ENCODE data around the gene ZSCAN31. TPM values are rescaled to one million over a fixed set of nuclear protein-coding genes. Genes with fewer than 3 reads are reported as not detected.
A peak's percentile ranks its signal among the peaks of the same experiment; 100 is the strongest.

Gene ZSCAN31
- total RNA-seq, 3 donors from 2014 or later (not counting 1 experiment from before 2014, with no cell fraction given), result 0.65 to 2.2 (median 0.72) TPM

DNA sequence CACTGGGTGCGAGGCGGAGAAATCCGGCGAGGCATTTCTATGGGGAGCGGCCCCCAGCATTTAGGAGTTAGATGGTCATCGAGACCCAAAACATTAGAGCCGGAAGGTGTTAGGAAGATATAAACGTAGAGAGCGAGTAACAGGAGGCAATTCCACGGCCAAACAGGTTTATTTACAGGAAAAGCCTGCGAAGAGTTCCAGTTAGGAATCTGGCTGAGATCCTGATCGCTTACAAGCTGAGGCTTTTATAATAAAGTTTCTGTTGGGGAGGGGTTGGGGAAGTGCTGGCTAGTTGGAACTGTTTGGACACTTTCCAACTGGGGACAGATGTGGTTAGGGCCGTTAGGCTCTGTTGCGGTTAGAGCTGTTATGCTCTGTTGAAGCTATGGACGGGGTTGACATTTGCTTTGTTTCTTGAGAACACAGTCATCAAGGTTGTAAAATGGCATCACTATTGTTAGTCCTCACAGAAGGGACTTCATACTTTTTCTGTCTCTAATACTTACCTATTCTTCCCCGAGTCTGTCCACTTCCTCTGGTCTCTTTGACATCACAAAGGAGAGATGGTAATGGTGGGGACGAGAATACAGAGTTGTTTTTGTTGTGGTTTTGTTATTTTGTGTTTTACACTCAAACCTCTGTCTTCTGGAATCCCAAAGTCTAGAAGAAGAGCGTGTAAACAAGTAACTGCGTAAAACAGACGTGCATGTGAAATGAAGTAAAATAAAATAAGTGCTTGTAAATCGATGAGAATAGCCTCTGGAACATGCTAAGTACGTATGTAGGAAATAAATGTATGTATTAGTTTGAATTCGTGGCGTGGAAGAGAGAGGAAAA lies 554 bp upstream of the ZSCAN31 start:
- no peak overlapping the region for H3K4me3 Mint-ChIP-seq

GRCh38 chr6:28335040-28335563 lies 846 bp downstream of the ZSCAN31 start:
- H3K36me3 ChIP-seq (ENCODE audit: control insufficient read depth, insufficient read depth, low read length), result no peaks in the 10 kb centered on the region
- peak overlapping the region; percentile 93 for H3K27ac ChIP-seq (ENCODE audit: low read length)
- DNase-seq (no peak), ATAC-seq (peak in 2 of 3 donors; percentile 9 to 10)
- no peak overlapping the region for H3K4me3 Mint-ChIP-seq
- no peaks in the 10 kb centered on the region for H3K36me3 Mint-ChIP-seq
- peaks cover 0 to 5% of the 10 kb centered on the region in 2 donors for H3K27me3 Mint-ChIP-seq (ENCODE audit: low read depth in 2 of 2)
- intact Hi-C loops (cut with micrococcal nuclease), result loop anchor here (1.0 to 5.0 kb wide), 5 partner anchors 14 to 253 kb away; partner anchors contain the start of genes ZKSCAN3, ZKSCAN4, ZNF165 and ZSCAN26
- 29% methylated on average over 12 of the region's 12 CpGs for WGBS (ENCODE audit: insufficient coverage)
- H3K9me3 Mint-ChIP-seq, result peaks cover 0 to under 1% of the 10 kb centered on the region in 2 donors
- H3K4me3 ChIP-seq (ENCODE audit: low read length), result peak overlapping the region; percentile 78
- peaks cover 0 to 15% of the 10 kb centered on the region in 2 donors for H3K4me1 Mint-ChIP-seq
- H3K9me3 ChIP-seq (ENCODE audit: control insufficient read depth, insufficient read depth, low read length), result no peaks in the 10 kb centered on the region
- H3K27ac Mint-ChIP-seq, result no peak overlapping the region
- TF ChIP-seq, protein P1, sequence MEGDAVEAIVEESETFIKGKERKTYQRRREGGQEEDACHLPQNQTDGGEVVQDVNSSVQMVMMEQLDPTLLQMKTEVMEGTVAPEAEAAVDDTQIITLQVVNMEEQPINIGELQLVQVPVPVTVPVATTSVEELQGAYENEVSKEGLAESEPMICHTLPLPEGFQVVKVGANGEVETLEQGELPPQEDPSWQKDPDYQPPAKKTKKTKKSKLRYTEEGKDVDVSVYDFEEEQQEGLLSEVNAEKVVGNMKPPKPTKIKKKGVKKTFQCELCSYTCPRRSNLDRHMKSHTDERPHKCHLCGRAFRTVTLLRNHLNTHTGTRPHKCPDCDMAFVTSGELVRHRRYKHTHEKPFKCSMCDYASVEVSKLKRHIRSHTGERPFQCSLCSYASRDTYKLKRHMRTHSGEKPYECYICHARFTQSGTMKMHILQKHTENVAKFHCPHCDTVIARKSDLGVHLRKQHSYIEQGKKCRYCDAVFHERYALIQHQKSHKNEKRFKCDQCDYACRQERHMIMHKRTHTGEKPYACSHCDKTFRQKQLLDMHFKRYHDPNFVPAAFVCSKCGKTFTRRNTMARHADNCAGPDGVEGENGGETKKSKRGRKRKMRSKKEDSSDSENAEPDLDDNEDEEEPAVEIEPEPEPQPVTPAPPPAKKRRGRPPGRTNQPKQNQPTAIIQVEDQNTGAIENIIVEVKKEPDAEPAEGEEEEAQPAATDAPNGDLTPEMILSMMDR (IDR thresholded peaks at IDR 0.05), result no peak
- no peaks in the 10 kb centered on the region for H3K27me3 ChIP-seq (ENCODE audit: control insufficient read depth, insufficient read depth, low read length)
- peaks cover 18% of the 10 kb centered on the region for H3K4me1 ChIP-seq (ENCODE audit: control insufficient read depth, insufficient read depth, low read length)

More for the DNA sequence above, 554 bp upstream of the ZSCAN31 start:
- Histone ChIP-seq H3K27ac (ENCODE audit: low read length) (peak overlapping the region; percentile 93), H3K4me3 (ENCODE audit: low read length) (peak overlapping the region; percentile 78), H3K4me1 (ENCODE audit: control insufficient read depth, insufficient read depth, low read length) (peaks cover 18% of the 10 kb centered on the region), H3K9me3 (ENCODE audit: control insufficient read depth, insufficient read depth, low read length) (no peaks in the 10 kb centered on the region), H3K27me3 (ENCODE audit: control insufficient read depth, insufficient read depth, low read length) (no peaks in the 10 kb centered on the region), H3K36me3 (ENCODE audit: control insufficient read depth, insufficient read depth, low read length) (no peaks in the 10 kb centered on the region)
- peaks cover 0 to 15% of the 10 kb centered on the region in 2 donors for H3K4me1 Mint-ChIP-seq
- H3K27me3 Mint-ChIP-seq (ENCODE audit: low read depth in 2 of 2), result peaks cover under 1 to 18% of the 10 kb centered on the region in 2 donors
- TF ChIP-seq, protein P1 (IDR thresholded peaks at IDR 0.05), result no peak
- ATAC-seq, result peak; percentile 18 to 49 (median 25)
- no peak overlapping the region for H3K27ac Mint-ChIP-seq
- peaks cover 6% of the 10 kb centered on the region for H3K36me3 Mint-ChIP-seq
- peaks cover 0 to 8% of the 10 kb centered on the region in 2 donors for H3K9me3 Mint-ChIP-seq
- WGBS (ENCODE audit: insufficient coverage), result 13% methylated on average over 23 of the region's 24 CpGs
- intact Hi-C loops (cut with micrococcal nuclease), result loop anchor here (1.0 to 5.0 kb wide), 4 partner anchors 84 to 498 kb away; partner anchors contain the start of genes ZKSCAN4 and ZNF165
- peak; percentile 35 to 68 for DNase-seq

- intact Hi-C loops (cut with micrococcal nuclease), result loop anchor here (1.0 to 5.0 kb wide), 5 partner anchors 15 to 252 kb away; partner anchors contain the start of genes ZKSCAN3, ZKSCAN4, ZNF165 and ZSCAN26
- Histone ChIP-seq H3K27me3 (ENCODE audit: control insufficient read depth, insufficient read depth, low read length) (no peaks in the 10 kb centered on the region), H3K9me3 (ENCODE audit: control insufficient read depth, insufficient read depth, low read length) (no peaks in the 10 kb centered on the region), H3K27ac (ENCODE audit: low read length) (peak overlapping the region; percentile 93), H3K4me1 (ENCODE audit: control insufficient read depth, insufficient read depth, low read length) (peaks cover 18% of the 10 kb centered on the region), H3K36me3 (ENCODE audit: control insufficient read depth, insufficient read depth, low read length) (no peaks in the 10 kb centered on the region), H3K4me3 (ENCODE audit: low read length) (no peak overlapping the region)
- DNase-seq (peak in 1 of 2 donors; percentile 37), ATAC-seq (no peak)
- Mint-ChIP-seq H3K4me3 (peak overlapping the region; percentile 21), H3K27me3 (ENCODE audit: low read depth in 2 of 2) (no peaks in the 10 kb centered on the region), H3K36me3 (no peaks in the 10 kb centered on the region), H3K27ac (no peak overlapping the region), H3K4me1 (peaks cover 0 to 15% of the 10 kb centered on the region in 2 donors), H3K9me3 (no peaks in the 10 kb centered on the region)
- 92% methylated on average over 4 of the region's 7 CpGs for WGBS (ENCODE audit: insufficient coverage)
- TF ChIP-seq, protein P1 (IDR thresholded peaks at IDR 0.05), result no peak
Observed at GRCh38 chr6:28334286-28335039, 1.5 kb downstream of the ZSCAN31 start.
